ENCODE measurements around the gene MVP.

- TF ChIP-seq POLR2A (IDR thresholded peaks at IDR 0.05) (no peak), CTCF (IDR thresholded peaks at IDR 0.05) (no peak)
Observed at GRCh38 chr16:29883987-29884386, 63.7 kb downstream of the MVP start.
